Thoracic aorta (tissue), 2 donors: Measurements from ENCODE around the gene KCNQ4. TPM values are rescaled to one million over a fixed set of nuclear protein-coding genes. Genes with fewer than 3 reads are reported as not detected.

ENCODE experiments used
- ATAC-seq: fragments of 150-250 bp; one replicate; pipeline ENCODE4 v1.8.0; 2017; ENCODE audit warnings: low read depth; ENCODE audit not compliant: insufficient number of reproducible peaks, low FRiP score
- DNase-seq: peaks from one replicate; pipeline ENCODE4 v3.0.0-alpha.2; 2020; ENCODE audit warnings: low spot score
- H3K27ac ChIP-seq, 2 donors: fragments of 200-600 bp; sonication (generic); 1 replicate in 1 of 2; 2 replicates in 1 of 2; pipeline ENCODE4 v1.5.1; 2016; ENCODE audit warnings: mild to moderate bottlenecking in 2 of 2, moderate library complexity in 2 of 2
- H3K27me3 ChIP-seq: fragments of 200-600 bp; sonication (generic); replicated peaks from 2 replicates; pipeline ENCODE4 v1.6.0; 2016; ENCODE audit warnings: mild to moderate bottlenecking; ENCODE audit not compliant: insufficient read depth
- H3K36me3 ChIP-seq: fragments of 200-600 bp; sonication (generic); one replicate; pipeline ENCODE4 v1.5.1; 2016
- H3K4me1 ChIP-seq, 2 donors: fragments of 200-600 bp; sonication (generic); 1 replicate in 1 of 2; 2 replicates in 1 of 2; pipeline versions ENCODE4 v1.5.1 to v1.6.0; 2016; ENCODE audit warnings: low read depth in 2 of 2, mild to moderate bottlenecking in 1 of 2; ENCODE audit not compliant: control insufficient read depth in 1 of 2
- H3K4me3 ChIP-seq: fragments of 200-600 bp; sonication (generic); 2 replicates; pipeline ENCODE4 v1.5.1; 2016; ENCODE audit warnings: mild to moderate bottlenecking
- H3K9me3 ChIP-seq: fragments of 200-600 bp; sonication (generic); 2 replicates; pipeline ENCODE4 v1.5.1; 2016
- total RNA-seq, 2 donors: library from RNA; depleted of rRNA; stranded (reverse); fragments of >200 nt; gene quantifications; one replicate each; pipeline versions ENCODE4 v1.1.0 to v1.2.3, GENCODE V29; 2016
- TF ChIP-seq, protein P1 (sequence below): fragments of 200-600 bp; sonication (generic); IDR thresholded peaks from one replicate; pipeline ENCODE4 v1.5.1; 2019; ENCODE audit warnings: antibody characterized with exemption

KCNQ4 gene
- total RNA-seq, 2 donors from 2014 or later = 5.7 to 11.5 TPM

DNA sequence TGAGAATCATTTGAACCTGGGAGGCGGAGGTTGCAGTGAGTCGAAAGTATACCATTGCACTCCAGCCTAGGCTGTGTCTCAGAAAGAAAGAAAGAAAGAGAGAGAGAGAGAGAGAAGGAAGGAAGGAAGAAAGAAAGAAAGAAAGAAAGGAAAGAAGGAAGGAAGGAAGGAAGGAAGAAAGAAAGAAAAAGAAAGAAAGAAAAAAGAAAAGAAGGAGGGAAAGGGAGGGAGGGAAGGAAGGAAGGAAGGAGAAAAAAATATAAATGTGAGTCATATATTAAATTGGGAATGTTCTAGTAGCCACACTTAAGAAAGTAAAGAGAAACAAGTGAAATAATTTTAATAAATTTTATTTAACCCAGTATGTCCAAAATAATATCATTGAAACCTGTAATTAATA is 95.3 kb downstream of the KCNQ4 start:
- peak overlapping the region; percentile 89 to 91 for H3K27ac ChIP-seq

DNA sequence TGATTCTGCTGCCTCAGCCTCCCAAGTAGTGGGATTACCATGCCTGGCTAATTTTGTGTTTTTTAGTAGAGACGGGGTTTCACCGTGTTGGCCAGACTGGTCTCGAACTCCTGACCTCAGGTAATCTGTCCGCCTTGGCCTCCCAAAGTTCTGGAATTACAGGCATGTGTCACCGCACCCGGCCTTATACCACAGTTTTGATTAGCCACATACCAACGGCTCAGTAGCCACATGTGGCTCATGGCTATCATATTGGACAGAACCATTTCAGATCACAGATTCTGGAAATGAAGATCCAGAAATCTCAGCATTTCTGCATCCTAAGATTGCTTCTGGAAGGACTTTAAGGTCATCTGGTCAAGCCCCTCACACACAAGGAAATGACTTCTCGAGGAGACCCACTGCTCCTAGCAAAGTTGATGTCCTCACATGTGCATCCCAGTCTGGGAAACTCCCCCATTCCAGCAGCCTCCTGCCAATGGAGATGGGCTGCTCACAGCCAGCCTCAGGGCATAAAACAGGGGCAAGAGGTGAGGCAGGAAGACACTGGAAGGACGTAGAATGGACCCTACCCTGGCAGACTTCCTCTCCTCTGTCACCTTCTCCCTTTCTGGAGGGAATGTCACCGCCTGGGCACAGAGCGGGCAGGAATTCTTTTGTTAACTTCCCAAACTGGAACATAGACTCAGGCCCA is 96.0 kb downstream of the KCNQ4 start:
- Histone ChIP-seq H3K36me3 (no peaks in the 10 kb centered on the region), H3K9me3 (peaks cover 6% of the 10 kb centered on the region), H3K4me3 (no peak overlapping the region), H3K27ac (peak overlapping the region in 1 of 2 donors; percentile 89), H3K27me3 (no peaks in the 10 kb centered on the region), H3K4me1 (peaks cover 16 to 73% of the 10 kb centered on the region in 2 donors)
- no peak for DNase-seq
- ATAC-seq = no peak
- TF ChIP-seq, protein P1, sequence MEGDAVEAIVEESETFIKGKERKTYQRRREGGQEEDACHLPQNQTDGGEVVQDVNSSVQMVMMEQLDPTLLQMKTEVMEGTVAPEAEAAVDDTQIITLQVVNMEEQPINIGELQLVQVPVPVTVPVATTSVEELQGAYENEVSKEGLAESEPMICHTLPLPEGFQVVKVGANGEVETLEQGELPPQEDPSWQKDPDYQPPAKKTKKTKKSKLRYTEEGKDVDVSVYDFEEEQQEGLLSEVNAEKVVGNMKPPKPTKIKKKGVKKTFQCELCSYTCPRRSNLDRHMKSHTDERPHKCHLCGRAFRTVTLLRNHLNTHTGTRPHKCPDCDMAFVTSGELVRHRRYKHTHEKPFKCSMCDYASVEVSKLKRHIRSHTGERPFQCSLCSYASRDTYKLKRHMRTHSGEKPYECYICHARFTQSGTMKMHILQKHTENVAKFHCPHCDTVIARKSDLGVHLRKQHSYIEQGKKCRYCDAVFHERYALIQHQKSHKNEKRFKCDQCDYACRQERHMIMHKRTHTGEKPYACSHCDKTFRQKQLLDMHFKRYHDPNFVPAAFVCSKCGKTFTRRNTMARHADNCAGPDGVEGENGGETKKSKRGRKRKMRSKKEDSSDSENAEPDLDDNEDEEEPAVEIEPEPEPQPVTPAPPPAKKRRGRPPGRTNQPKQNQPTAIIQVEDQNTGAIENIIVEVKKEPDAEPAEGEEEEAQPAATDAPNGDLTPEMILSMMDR = no peak

More for the DNA sequence above, 95.3 kb downstream of the KCNQ4 start:
- H3K36me3 ChIP-seq = no peaks in the 10 kb centered on the region
- DNase-seq (no peak), ATAC-seq (no peak)
- peaks cover 16 to 66% of the 10 kb centered on the region in 2 donors for H3K4me1 ChIP-seq
- no peaks in the 10 kb centered on the region for H3K27me3 ChIP-seq
- H3K4me3 ChIP-seq = no peak overlapping the region
- H3K9me3 ChIP-seq = peaks cover 6% of the 10 kb centered on the region
- TF ChIP-seq, protein P1 = no peak

DNA sequence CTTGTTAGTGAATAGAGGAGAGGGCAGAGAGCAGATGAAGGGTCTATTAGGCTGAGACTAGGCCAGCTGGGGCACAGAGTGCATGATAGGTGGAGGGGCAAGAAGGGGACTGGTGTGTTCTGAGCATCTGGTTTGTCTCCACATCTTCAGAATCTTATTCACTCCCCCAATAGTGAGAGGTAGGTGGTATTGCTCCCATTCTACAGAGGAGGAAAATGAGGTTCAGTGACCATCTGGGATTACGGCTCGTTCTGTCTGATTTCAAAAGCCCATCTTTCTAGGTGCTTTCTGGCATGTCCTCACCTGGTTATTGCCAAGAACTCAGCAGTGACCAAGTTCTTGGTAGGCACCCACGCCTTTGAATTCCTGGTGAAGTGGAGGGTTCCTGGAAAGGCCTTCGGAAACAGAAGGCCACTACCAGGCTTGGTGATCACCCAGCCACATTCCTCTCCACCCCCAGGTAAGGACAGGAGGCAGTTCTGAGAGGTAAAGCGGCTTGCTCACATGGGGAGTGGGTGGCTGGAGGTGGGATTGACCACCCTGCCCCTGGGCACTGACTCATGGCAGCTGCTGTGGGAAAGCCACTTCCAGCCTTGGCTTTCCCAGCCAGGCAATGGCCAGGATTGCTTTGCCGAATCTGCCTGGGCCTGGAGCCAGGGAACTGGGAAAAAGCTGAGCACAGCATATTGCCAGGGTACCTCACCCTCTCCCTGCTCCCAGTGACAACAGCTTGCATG is 97.4 kb downstream of the KCNQ4 start:
- no peak for DNase-seq
- Histone ChIP-seq H3K27ac (no peak overlapping the region), H3K4me1 (peaks cover 16 to 61% of the 10 kb centered on the region in 2 donors), H3K36me3 (no peaks in the 10 kb centered on the region), H3K4me3 (no peak overlapping the region), H3K9me3 (peaks cover 5% of the 10 kb centered on the region), H3K27me3 (no peaks in the 10 kb centered on the region)
- ATAC-seq = no peak
- TF ChIP-seq, protein P1 = no peak

DNA sequence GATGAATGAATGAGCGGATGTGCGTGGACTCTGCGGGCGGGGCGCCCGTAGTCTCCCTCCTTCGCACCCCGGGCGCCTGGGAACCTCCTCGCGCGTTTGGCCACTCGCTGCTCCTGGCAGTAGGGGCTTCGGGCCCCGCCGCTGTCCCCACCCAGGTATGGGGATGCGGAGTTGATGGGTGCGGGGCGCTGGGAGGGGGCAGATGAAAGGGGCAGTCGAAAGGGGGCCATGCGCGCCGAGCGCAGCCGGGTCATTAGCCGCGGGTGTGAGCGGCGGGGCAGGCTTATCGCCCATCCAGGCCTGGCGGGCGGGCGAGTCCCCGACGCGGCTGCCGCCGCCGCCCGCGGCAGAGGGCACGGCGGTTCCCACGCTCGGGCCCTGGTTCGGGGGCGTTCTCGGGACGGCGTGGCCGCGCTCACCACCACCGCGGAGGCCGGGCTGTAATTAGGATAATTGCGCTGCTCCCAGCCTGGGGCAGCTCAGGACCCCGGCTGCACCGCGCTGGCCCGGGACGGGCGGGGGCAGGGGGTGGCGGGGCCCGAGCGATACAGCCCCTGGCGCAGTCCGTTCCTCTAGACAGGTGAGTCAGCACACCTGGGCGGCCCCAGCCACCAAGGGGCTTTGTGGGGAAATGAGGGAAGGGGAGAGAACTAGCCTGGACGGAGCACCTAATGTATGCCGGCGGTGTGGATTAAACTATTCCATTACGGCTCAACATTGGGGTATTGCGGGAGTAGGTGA is 100.6 kb downstream of the KCNQ4 start:
- no peak overlapping the region for H3K27ac ChIP-seq
- H3K36me3 ChIP-seq = no peaks in the 10 kb centered on the region
- H3K27me3 ChIP-seq = no peaks in the 10 kb centered on the region
- H3K4me3 ChIP-seq = peak overlapping the region; percentile 64
- DNase-seq (no peak), ATAC-seq (no peak)
- H3K9me3 ChIP-seq = no peaks in the 10 kb centered on the region
- TF ChIP-seq, protein P1 = no peak
- H3K4me1 ChIP-seq = peaks cover 4 to 38% of the 10 kb centered on the region in 2 donors
